Stimulated activated CD4-positive, alpha-beta T cell treated with anti-CD3 and anti-CD28 coated beads, Interleukin-12 subunit alpha, Interleukin-12 subunit beta, amount 100 ng/mL, for 48 hours (primary cell): ENCODE results near the gene CMA1.
"Not testable (repeated sequence)": the region's sequence is repeated elsewhere in the genome, so short reads cannot be mapped to it uniquely, and the experiment has no call there.

Experiments
- DNase-seq, 3 donors: peaks; one replicate each; pipeline ENCODE4 v3.0.0-alpha.2; 2020; ENCODE audit warnings: low read depth in 2 of 3, low spot score in 1 of 3

CMA1 gene

DNA sequence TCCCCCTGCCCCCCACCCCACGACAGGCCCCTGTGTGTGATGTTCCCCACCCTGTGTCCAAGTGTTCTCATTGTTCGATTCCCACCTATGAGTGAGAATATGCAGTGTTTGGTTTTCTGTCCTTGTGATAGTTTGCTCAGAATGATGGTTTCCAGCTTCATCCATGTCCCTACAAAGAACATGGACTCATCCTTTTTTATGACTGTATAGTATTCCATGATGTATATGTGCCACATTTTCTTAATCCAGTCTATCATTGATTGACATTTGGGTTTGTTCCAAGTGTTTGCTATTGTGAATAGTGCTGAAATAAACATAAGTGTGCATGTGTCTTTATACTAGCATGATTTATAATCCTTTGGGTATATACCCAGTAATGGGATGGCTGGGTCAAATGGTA is 37.6 kb downstream of the CMA1 start:
- not testable (repeated sequence) for DNase-seq

- no peak for DNase-seq
Measured at GRCh38 chr14:24465805-24466204, 42.3 kb downstream of the CMA1 start.

GRCh38 chr14:24465368-24465767 is 42.7 kb downstream of the CMA1 start:
- DNase-seq: no peak

DNA sequence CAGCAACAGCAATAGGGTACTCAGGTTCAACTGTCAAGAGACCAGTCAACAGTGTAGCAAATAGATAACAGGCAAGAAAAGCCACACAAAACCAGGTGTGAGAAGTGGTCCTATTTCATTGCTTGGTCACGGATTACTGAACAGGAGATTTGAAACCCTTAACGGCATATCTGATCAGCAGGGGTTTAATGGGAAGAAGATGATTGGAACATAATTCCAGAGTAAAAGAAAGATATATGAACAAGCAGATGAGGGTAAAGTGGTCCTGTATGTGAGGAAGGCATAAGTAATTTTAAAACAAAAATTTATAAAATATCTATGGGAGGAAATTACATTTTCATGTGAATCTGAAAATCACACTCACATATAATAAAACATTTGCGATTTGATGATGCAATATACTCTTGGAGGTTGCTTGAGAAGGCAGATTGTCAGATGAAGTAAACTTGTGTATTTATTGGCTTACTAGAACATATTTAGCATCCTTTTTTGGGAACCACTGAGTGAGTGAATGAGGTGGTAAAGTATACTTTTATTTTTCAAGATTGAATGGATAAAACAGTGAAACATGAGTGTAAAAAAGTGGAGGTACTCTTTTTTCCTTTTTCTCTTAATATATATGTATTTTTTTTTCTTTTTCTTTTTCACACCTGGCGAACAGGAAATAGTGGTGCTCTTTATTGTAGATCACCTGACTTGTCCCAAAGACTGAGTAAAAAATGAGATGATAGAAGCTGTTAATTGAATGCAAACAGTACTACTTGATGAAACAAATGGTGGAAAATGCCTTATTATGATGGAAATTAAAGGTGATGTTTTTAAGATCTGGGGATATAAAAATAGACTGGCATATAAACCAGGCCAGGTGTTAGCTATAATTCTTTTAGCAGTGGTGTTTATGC is 43.9 kb downstream of the CMA1 start:
- DNase-seq: no peak

DNA sequence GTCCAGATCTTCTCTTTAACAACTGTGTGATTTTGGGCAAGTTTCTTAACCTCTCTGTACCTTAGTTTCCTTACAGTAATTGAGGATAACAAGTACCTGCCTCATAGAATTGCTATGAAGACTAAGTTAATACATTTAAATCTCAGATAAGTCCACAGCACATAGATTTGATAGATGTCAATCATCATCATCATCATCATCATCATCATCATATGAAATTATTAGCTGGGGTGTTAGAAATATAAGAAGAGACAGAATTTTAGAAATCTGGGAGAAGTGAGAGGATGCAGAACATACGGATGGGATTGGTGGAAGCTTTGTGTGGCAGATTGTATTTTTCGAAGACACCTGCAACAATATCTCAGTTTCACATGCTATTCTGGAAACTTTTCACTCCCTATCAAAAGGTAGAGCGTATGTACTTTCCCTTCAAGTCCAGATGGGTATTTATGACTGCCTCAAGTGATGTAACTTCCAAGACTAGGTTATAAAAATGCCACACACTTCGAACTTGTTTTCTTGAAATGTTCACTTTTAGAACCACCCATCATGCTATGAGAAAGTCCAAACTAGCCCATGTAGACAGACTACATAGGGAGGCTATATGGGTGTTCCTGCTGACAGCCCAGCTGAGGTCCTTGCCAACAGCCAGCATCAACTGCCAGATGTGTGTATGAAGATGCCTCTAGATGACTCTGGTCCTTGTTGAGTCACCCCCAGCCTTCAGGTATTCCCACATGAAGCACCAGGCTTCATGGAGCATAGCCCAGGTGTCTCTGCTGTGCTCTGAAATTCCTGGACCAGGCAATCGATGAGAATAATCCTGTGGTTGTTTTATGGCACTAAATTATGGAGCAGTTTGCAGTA is 44.8 kb downstream of the CMA1 start:
- DNase-seq: no peak

DNA sequence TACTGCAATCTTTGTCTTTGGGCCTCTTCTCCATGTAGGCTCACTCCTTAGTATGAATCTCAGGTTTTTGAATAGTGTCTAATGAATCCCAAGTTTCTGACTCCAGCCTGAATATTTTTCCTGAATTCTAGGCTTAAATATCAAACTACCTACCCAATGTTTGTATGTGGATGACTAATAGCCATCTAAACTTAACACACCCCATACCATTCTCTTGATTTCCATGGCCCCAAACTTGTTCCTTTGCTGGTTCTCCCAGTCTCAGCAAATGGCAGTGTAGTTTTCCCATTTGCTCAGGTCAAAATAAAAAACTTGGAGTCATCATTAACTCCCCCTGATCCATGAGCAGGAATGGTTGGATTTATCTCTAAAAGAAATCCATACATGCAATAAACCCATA is 46.7 kb downstream of the CMA1 start:
- DNase-seq: no peak

GRCh38 chr14:24459331-24459730 is 48.7 kb downstream of the CMA1 start:
- DNase-seq: no peak

- DNase-seq: no peak
Measured at GRCh38 chr14:24458736-24459135, 49.3 kb downstream of the CMA1 start.

- no peak for DNase-seq
Measured at GRCh38 chr14:24456980-24457379, 51.1 kb downstream of the CMA1 start.
